DND-41 (cell line): ENCODE results near the gene SLC52A1.

Source experiments
- CTCF ChIP-seq: IDR thresholded peaks from 2 replicates; pipeline ENCODE4 v1.5.1; 2012; ENCODE audit warnings: borderline replicate concordance, low read length, moderate library complexity, mild to moderate bottlenecking; ENCODE audit not compliant: poor library complexity, severe bottlenecking; ENCODE audit errors: extremely low read depth
- EZH2 ChIP-seq: IDR thresholded peaks from 3 replicates; pipeline ENCODE4 v1.6.1; 2012; ENCODE audit warnings: borderline replicate concordance, low read depth, mild to moderate bottlenecking, moderate library complexity, low read length, inconsistent platforms; ENCODE audit not compliant: severe bottlenecking

GRCh38 chr17:4986403-4986802 lies 48.8 kb downstream of the SLC52A1 start:
- TF ChIP-seq CTCF (no peak), EZH2 (no peak)
